Erythroblast (primary cell): ENCODE results near the gene PXN.

Experiments
- GATA1 ChIP-seq: IDR thresholded peaks from 2 replicates; pipeline ENCODE4 v1.6.1; 2011; ENCODE audit warnings: low read depth, mild to moderate bottlenecking, control low read depth, low read length, moderate library complexity
- POLR2A ChIP-seq: IDR thresholded peaks from 2 replicates; pipeline ENCODE4 v1.6.1; 2011; ENCODE audit warnings: mild to moderate bottlenecking, low read length

DNA sequence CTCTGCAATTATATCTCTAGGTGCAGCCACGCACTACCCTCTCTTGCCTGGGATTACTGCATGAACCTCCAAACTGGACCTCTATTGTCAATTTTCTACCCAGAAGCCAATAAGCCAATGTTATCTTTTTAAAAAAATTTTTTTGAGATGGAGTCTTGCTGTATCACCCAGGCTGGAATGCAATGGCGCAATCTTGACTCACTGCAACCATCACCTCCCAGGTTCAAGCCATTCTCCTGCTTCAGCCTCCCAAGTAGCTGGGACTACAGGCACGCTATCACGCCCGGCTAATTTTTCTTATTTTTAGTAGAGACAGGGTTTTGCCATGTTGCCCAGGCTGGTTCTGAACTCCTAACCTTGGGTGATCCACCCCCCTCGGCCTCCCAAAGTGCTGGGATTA lies 11.2 kb upstream of the PXN start:
- TF ChIP-seq POLR2A (no peak), GATA1 (no peak)
